MM.1S (cell line): ENCODE measurements around the gene C6orf136.

Source experiments
- EZH2 ChIP-seq: fragments of 300-600 bp; sonication (generic); optimal IDR thresholded peaks from 2 replicates; pipeline ENCODE3; 2017; ENCODE audit warnings: low read depth, mild to moderate bottlenecking, antibody characterized with exemption, low read length, mixed read lengths
- TF ChIP-seq, protein P1 (sequence below): fragments of 300-600 bp; sonication (generic); IDR thresholded peaks from 2 replicates; pipeline ENCODE4 v1.5.1; 2016; ENCODE audit warnings: antibody characterized with exemption, low read length, mixed read lengths

DNA sequence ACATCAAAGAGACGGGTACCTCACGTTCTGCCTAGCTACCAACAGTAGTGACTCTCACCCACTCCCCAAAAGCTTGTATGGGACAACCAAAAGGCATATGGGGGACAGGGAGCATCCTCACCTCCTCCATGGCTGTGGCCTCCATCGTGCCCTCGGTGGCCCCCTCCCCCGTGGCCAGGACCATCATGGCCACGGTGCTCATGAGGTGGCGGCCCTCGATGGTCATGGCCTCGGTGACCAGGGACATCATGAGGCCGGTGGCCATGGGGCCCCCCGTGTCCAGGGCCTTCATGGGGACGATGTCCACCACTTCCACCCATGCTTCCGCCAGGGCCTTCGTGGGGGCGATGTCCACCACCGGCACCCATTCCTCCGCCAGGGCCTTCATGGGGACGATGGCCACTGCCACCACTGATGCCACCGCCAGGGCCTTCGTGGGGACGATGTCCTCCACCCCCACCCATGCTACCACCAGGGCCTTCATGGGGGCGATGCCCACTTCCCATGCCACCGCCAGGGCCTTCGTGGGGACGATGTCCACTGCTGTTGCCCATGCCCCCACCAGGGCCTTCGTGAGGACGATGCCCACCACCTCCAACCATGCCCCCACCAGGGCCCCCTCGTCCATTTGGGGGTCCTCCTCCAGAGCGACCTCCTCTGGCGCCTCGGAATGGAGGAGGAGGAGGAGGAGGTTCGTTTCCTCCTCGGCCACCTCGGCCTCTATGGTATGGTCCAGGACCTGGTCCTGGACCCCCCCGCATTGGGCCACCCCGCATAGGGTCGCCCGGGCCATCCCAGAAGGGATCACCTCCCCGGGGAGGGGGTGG is 44.9 kb upstream of the C6orf136 start:
- TF ChIP-seq, protein P1, sequence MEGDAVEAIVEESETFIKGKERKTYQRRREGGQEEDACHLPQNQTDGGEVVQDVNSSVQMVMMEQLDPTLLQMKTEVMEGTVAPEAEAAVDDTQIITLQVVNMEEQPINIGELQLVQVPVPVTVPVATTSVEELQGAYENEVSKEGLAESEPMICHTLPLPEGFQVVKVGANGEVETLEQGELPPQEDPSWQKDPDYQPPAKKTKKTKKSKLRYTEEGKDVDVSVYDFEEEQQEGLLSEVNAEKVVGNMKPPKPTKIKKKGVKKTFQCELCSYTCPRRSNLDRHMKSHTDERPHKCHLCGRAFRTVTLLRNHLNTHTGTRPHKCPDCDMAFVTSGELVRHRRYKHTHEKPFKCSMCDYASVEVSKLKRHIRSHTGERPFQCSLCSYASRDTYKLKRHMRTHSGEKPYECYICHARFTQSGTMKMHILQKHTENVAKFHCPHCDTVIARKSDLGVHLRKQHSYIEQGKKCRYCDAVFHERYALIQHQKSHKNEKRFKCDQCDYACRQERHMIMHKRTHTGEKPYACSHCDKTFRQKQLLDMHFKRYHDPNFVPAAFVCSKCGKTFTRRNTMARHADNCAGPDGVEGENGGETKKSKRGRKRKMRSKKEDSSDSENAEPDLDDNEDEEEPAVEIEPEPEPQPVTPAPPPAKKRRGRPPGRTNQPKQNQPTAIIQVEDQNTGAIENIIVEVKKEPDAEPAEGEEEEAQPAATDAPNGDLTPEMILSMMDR, result no peak
- TF ChIP-seq EZH2, result no peak
